GM19025 (cell line): ENCODE data around the gene PSMB11.
"Not testable (repeated sequence)": the region's sequence is repeated elsewhere in the genome, so short reads cannot be mapped to it uniquely, and the experiment has no call there.

Experiments
- ATAC-seq: cut with Tn5 transposase; IDR thresholded peaks from one replicate; pipeline ENCODE4 v1.9.1; 2021; ENCODE audit warnings: mild to moderate bottlenecking, low read depth, moderate library complexity; ENCODE audit not compliant: unreplicated experiment

Gene PSMB11, protein sequence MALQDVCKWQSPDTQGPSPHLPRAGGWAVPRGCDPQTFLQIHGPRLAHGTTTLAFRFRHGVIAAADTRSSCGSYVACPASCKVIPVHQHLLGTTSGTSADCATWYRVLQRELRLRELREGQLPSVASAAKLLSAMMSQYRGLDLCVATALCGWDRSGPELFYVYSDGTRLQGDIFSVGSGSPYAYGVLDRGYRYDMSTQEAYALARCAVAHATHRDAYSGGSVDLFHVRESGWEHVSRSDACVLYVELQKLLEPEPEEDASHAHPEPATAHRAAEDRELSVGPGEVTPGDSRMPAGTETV

DNA sequence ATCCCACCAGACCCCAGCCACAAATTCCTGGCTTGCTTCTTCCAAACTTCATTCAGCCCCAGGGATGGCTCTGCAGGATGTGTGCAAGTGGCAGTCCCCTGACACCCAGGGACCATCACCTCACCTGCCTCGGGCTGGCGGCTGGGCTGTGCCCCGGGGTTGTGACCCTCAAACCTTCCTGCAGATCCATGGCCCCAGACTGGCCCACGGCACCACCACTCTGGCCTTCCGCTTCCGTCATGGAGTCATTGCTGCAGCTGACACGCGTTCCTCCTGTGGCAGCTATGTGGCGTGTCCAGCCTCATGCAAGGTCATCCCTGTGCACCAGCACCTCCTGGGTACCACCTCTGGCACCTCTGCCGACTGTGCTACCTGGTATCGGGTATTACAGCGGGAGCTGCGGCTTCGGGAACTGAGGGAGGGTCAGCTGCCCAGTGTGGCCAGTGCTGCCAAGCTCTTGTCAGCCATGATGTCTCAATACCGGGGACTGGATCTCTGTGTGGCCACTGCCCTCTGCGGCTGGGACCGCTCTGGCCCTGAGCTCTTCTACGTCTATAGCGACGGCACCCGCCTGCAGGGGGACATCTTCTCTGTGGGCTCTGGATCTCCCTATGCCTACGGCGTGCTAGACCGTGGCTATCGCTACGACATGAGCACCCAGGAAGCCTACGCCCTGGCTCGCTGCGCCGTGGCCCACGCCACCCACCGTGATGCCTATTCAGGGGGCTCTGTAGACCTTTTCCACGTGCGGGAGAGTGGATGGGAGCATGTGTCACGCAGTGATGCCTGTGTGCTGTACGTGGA, at the start of gene PSMB11:
TSS of gene PSMB11 (plus strand) at position 51 of the 804 bp plus-strand sequence. CDS start at position 65, 14 bp downstream.
- ATAC-seq = no peak

DNA sequence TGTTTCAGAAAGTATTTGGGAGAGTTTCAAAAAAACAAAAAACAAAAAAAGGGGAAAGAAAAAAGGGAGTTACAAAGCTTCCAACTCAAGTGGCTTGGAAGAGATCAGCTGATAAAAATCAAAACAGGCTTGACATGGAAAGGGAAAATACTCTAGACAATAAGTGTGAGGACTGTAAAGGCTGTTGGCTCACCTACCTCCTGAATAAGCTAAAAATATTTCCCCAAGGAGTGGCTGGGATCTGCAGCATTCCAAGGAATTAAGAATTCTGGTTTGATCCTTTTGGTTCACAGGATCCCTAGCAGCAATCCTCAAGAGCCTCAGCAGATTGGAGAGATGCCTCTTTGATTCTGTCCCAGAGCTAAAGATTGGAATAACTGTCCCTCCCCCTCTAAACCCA, 48.5 kb upstream of the PSMB11 start:
- no peak for ATAC-seq

DNA sequence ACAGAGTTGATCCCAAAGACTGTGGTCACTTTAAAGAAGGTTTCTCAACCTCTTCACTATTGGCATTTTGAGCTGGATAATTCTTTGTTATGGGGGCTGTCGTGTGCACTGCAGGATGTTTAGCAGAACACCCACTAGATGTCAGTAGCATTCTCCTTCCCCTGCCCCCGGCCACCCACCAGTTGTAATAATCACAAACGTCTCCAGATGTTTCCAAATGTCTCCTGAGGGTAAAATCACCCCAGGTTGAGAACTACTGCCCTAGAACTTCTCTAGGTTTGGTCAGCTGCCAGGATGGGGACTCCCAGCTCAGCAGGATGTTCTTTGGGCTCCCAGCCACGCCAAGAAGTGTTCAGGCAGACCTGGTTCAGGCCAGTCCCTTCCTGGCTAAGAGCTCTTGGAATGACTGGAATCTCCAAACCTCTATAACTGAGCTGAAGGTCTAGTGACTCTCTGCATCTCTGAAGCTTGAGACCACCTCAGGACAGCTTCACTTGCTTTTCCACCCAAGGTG, 47.2 kb upstream of the PSMB11 start:
- ATAC-seq = no peak

DNA sequence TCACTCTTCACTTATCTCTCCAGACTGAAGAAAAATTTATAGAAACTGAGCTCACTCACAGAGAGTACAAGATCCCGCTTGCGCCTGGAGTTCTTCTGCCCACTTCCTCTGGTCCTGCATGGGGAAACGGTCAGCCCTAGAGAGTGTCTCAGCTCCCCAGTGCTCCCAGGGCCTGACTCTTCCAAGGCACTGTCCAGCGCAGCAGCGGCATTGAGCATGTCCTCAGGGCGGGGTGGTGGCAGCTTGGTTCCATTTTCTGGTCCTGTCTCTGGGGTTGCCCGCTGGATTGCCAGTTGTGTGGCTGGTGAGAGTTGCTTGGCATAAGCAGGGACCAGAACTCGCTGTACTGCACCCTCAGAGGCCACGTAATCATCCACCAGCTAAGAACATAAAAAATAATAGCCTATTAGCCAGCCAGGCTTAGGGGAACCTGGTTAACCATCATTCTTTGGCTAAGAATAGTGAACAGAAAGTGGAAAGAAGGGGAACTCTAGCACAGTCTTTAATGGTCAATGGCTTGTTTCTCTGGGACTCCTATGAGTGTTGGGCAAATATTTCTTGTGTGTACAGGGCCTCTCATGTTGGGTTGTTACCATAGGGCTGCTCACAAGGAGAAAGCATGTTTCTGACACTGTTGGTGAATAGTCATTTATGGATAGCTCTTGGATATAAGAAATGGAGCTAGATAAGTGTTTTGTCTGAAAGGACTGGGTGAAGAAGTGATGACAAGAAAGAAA, 46.0 kb upstream of the PSMB11 start:
- ATAC-seq = no peak

DNA sequence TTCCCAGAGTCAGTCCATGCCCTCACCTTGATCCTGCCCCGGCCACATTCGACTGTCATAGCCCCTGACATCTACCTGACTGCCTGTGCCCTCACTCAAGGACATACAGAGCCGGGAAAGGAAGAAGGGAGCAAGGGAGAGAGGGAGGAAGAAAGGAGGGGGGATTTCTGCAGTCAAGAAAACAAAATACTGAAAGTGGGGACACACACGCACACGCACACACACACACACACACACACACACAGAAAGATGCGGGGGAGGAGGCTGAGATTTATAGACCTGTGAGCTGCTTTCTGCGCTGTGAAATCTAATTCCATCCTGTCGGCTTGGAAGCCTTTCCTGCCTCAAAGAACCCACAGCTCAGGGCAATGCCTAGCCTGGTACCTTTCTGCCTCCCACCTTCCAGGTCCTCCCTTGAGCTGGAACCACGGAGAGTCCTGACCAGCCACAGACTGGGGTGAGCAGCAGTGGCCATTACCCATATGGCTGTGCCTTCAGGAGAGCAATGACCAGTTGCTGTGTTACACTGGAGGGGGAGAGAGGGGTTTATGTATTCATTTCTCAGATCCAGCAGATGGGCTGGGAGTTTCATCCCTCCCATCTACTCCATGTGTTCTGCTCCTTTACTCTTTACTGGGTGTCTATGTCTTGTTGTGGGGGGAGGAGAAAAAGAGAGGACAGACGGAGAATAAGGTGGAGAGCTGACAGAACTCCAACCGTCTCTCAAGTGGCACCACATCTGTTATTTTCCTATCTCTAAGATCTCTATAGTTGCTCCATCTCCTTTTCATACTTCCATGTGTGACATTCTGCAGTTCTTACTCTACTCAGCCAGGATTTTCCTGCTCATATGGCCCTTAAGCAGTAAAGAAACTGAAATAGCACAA, 45.0 kb upstream of the PSMB11 start:
- no peak for ATAC-seq

DNA sequence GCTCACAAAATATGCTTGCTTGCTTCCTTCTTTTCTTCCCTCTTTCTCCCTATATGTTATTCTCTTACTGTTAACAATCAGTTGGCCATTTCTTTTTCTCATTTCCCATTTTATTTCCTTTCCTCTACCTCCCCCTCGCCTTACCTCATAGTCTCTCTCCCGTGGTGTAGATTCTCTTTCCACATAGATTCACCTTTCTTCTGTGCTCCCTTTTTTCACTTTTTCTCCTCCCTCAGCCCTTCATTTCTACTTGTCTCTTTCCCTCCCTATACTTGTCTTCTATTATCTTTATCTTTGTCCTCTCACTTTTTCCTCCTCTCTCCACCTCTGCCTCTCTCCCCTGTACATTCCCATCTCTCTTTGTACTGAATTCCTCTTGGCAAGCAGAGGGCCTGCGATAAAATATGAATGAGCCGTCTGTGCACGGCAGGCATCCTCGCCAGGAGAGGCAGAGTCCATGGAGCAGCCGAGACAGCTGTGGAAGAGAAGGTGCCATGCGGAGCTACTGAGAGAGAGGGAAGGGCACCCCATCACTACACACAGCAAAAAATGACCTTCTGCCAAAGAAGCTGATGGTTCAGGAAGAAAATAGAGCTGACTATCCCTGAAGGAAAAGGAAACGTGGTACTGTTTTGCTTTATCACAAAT, 44.2 kb upstream of the PSMB11 start:
- ATAC-seq = no peak

DNA sequence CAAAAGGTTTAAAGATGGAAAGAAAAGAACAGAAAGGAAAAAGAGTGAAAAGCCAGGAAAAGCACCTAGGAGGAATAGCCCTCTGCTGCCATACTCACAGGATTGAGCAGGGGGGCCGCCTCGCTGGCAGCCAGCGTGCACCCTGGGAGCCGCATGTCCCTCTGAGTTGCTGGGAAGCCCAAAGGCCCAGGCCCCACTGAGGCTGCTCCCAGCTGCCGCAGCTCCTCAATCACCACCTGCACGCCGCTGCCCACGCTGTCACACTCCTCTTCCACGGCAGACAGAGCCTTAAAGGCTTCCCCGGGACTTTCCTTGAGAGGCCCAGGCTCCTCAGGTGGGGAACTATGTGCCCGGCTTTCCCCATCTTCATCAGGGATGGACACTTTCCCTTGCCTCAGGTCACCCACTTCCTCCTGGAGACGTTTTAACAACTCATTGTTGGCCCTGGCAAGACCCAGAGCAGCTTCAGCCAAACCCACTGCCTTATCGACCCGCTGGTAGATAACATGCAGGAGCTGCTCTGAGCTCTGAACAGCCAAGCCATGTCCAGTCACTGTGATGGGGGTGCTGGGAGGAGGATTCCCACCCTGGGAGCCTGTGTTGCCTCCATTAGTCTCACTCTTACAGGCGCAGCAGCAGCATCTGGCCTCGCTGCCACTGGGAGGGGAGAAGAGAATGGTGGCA, 43.5 kb upstream of the PSMB11 start:
- ATAC-seq = no peak

DNA sequence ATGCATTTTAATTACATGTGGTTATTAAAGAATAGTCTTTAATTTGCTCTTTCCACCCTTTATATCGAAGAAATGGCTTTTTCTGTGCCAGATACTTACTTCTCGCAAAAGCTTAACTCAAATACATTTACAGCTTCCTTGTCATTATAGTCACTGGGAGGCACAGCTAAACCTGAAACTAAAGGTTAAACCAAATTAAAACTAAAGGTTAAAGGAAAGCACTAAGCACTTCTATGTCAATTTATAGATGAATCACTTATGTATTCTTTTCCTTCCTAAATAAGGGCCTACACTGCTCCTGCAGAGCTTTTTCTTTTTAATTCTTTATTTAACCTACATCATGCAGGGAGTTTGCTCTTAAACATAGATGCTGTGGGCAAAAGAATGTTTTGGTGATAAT, 41.2 kb upstream of the PSMB11 start:
- no peak for ATAC-seq

DNA sequence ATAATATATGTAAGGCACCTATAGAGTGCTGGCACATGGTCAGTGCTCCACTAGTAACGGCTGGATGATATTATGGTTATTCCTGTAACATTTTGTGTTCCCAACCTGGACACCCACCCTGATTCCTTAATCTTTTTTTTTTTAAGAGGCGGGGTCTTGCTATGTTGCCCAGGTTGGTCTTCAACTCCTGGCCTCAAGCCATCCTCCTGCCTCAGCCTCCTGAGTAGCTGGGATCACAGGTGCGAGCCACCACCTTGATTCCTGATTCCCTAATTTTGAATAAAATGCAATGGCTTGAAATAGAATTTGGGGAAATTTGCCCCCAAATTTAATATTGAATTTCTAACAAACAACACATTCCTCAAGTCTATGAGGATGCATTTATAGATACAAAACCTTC, 39.4 kb upstream of the PSMB11 start:
- no peak for ATAC-seq

DNA sequence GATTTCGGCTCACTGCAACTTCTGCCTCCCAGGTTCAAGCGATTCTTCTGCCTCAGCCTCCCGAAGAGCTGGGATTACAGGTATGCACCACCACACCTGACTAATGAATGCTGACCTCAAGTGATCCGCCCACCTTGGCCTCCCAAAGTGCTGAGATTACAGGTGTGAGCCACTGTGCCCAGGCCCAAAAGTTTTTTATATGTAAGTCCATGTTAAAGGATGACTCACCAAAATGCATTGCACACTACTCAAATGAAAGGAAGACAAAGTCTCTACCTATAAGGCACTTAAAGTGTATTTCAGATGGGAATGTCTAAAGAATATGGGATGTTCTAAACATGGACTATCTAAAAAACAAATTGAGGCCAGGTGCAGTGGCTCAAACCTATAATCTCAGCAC, 37.7 kb upstream of the PSMB11 start:
- ATAC-seq = not testable (repeated sequence)

DNA sequence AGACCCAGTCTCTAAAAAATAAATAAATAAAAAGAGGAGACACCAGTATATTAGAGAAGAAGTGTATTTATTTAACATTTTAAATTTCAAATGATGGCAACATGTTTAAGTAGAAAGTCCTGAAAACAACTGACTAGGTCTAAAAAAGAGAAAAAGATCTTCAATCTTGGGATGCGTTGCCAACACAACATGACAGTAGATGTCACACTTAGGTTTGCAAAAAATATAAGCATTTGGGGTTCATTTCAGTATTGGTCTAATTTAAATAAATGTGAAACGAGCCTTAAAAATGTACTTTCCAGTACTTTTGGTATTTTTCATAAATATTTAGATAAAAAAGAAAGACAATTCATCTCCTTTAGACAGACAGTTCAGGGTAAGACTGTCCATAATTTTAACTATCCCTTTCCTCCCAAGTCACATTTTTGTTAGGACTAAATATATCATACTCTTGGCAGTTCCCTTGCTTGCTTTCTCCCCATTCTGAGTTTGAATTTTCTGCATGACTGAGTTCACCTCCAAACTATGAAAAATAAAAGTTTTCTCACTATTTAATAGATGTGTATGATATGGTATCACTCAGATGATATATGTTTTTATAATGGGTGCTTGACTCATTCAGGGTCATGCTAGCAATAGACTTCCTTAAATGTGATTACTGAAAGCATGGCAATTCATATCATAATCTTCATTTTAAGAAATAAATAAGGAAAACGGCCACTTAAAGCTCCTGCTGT, 36.4 kb upstream of the PSMB11 start:
- no peak for ATAC-seq

DNA sequence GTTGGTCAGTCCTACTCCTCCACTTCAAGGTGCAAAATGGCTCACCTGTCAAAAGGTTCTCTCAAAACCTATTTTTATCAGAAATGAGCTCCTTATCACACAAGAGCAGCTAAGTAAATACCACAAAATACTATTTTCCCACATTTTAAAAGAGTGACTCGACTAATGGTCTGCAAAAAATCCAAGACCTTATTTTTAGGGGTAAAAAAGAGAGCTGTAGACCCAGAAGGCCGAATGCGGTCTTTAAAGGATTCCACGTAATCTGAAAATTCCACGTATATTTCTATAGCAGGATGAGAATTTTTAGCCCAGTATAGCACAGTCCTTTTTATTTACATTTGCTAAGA, 35.9 kb upstream of the PSMB11 start:
- ATAC-seq = no peak

DNA sequence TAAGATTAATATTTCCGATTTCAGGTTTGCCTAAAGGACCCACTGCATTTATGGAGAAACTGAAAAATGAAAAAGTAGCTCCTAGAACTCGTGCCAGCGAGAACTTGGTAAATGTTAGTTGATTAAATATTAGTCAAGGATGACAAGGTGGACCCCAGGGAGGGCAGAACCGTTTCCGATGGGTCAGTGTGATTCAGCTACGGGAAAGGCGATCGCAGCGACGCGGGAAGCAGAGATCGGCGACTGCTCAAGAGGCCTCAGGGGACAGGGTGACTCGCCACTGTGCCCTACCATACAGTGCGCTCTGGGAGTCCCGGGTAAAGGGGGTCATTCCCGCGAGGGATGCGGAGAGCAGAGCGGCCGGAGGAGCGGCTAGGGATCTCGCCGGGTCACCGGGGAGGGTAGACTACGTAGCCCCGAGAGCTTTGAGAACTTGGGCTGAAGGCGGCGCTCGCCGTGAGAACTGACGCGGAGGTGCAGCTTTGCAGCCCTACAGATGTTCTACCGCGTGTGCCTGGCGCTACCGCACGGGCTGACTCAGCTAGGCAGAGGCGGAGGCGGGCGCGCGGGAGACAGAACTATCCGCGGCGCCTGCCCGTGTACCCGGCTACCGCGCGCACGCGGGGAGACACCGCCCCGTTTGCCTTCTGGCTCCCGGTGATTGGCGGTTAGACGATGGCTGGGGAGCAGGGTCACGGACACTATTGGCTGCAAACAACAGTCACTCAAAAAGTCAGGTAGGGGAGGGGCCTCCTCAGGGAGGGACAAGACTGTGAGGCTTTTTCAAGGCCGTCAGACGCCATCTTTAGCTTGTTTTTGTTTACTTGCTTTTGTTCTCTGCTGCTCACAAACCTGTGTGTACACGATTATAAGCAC, 35.2 kb upstream of the PSMB11 start:
- peak; percentile 93 for ATAC-seq

DNA sequence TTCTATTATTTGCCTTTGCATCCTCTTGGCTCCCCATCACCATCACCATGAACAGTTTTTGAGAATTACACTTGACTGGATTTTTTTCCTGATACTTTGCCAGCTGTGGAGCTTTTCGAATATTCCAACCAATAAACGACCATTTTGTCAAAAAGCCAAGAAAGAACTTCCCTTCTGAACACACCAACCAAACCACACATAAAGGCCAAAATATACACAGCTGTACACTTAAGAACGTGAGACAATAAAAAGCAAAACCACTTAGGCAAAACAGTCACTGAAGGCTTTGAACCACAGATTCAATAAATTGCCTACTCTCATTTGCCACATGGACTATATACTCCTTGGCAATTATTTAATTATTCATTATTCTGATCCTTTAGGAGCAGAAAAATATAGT, 33.2 kb upstream of the PSMB11 start:
- ATAC-seq = no peak

DNA sequence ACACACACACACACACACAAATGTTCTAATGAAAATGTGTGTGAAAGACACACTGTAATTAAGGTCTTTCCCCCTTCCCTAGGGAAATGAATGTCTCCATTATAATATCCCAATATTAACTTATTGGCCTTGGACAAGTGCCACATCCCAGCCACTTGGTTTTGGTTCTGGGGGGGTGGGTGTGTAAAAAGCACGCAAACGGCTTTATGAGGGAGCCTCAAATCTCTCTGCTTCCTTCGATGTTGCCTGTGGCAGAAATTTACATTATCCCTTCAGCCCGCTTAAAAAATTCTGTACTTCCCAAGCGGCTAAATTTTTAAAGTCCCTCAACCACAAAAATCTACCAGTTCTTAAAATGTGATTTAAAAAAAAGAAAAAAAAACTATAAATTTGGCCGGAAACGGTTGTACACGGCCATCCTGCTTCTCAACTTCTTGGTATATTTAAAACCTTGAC, 32.5 kb upstream of the PSMB11 start:
- ATAC-seq = no peak

DNA sequence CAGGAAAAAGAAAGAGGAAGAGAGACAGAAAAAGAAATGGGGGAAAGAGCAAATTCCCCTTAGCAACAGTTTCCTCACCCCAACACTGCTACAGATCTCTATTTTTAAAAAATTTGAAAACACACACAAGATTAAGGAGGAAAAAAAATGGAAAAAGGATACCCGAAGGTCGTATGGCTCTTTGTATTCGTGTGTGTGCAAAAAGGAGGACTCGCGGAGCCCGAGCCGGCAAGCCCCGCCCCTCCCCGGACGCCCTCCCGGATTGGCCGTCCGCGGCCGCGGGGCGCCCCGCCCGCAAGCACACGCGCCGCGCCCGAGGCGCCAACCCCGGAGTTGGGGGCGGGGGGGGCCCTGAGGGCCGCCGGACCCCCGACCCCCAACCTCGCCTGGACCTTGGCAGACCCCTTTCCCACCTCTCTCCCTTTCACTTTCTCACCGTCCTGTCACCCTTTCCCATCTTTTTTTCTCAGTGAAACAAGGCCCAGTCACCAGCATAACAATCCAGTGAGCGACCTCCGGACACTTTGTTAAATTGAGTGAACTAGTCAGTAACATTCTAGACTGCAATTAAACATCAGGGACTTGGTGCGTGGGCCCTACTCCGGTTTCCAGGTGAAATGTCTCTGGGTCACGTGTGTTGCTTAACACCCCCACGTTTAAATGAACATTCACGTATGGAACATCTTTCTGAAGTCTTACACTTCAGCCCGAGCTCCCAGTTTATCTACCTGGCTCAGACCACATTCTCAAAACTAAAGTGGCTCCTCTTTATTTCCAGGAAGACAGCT, 31.9 kb upstream of the PSMB11 start, which contains the start of gene C14orf93:
TSS of gene C14orf93 (minus strand) at position 205 of the 788 bp plus-strand sequence. CDS start 11,120 bp downstream, outside the sequence.
- ATAC-seq = peak; percentile 33
